GM23338 (cell line): Measurements from ENCODE around the gene NEO1.

Source experiments
- CREB1 ChIP-seq: fragments of 250-450 bp; sonication (Bioruptor Pico); IDR thresholded peaks from 2 replicates; pipeline ENCODE4 v1.5.0; 2020; ENCODE audit warnings: low read depth, mild to moderate bottlenecking, moderate library complexity
- CTCF ChIP-seq, 2 experiments: fragments of 200-600 bp in 1 of 2; sonication (generic) in 1 of 2; conservative IDR thresholded peaks; 2 replicates each; pipeline versions ENCODE4 v1.5.1 to v1.6.1; 2016 to 2017; ENCODE audit warnings: antibody characterized with exemption in 2 of 2, low read depth in 2 of 2, mild to moderate bottlenecking in 2 of 2, moderate library complexity in 1 of 2
- EZH2 ChIP-seq: fragments of 200-600 bp; sonication (generic); IDR thresholded peaks from one replicate; pipeline ENCODE4 v1.8.0; 2017; ENCODE audit warnings: antibody characterized with exemption, mild to moderate bottlenecking, low read depth; ENCODE audit not compliant: unreplicated experiment
- EZH2phosphoT487 ChIP-seq: fragments of 200-600 bp; sonication (generic); IDR thresholded peaks from one replicate; pipeline ENCODE4 v1.8.1; 2018; ENCODE audit warnings: antibody characterized with exemption; ENCODE audit not compliant: unreplicated experiment
- POLR2AphosphoS5 ChIP-seq: IDR thresholded peaks from 2 replicates; pipeline ENCODE4 v1.6.1; 2016; ENCODE audit warnings: antibody characterized with exemption, low read depth
- REST ChIP-seq: IDR thresholded peaks from one replicate; pipeline ENCODE4 v1.6.1; 2018; ENCODE audit warnings: antibody characterized with exemption; ENCODE audit not compliant: unreplicated experiment

GRCh38 chr15:73247331-73247730 lies 195.1 kb downstream of the NEO1 start:
- no peak for TF ChIP-seq CTCF (conservative IDR thresholded peaks at IDR 0.05; ENCODE audit: low read depth in 2 of 2)
- no peak for TF ChIP-seq EZH2
- no peak for TF ChIP-seq POLR2AphosphoS5
- TF ChIP-seq REST: no peak
- TF ChIP-seq EZH2phosphoT487: no peak
- no peak for TF ChIP-seq CREB1 (CRISPR knock-in tag)
